NCI-H128 (cell line): ENCODE results near the gene CHD1.

Experiments used
- DNase-seq: peaks from one replicate; lab custom pipeline; 2025; ENCODE audit not compliant: unreplicated experiment; lab: John Stamatoyannopoulos, UW

Gene CHD1

GRCh38 chr5:98905857-98906688 lies 22.7 kb downstream of the CHD1 start:
- no peak for DNase-seq

- no peak for DNase-seq
These were observed 24.0 kb downstream of the CHD1 start for GRCh38 chr5:98904780-98905179.

GRCh38 chr5:98902733-98903132 lies 26.1 kb downstream of the CHD1 start:
- DNase-seq = no peak

- no peak for DNase-seq
These were observed 29.4 kb downstream of the CHD1 start for GRCh38 chr5:98899456-98899855.

GRCh38 chr5:98898743-98899142 lies 30.1 kb downstream of the CHD1 start:
- no peak for DNase-seq

- DNase-seq = no peak
These were observed 37.2 kb downstream of the CHD1 start for GRCh38 chr5:98891591-98891990.

- no peak for DNase-seq
These were observed 48.2 kb downstream of the CHD1 start for GRCh38 chr5:98880598-98880997.

GRCh38 chr5:98880151-98880550 lies 48.7 kb downstream of the CHD1 start:
- DNase-seq = no peak

- no peak for DNase-seq
These were observed 51.2 kb downstream of the CHD1 start for GRCh38 chr5:98877600-98877999.

- DNase-seq = no peak
These were observed 56.1 kb downstream of the CHD1 start for GRCh38 chr5:98872674-98873073.

- DNase-seq = no peak
These were observed 63.1 kb downstream of the CHD1 start for GRCh38 chr5:98865690-98866089.

GRCh38 chr5:98847054-98847453 lies 81.8 kb downstream of the CHD1 start:
- no peak for DNase-seq

GRCh38 chr5:98846520-98846919 lies 82.3 kb downstream of the CHD1 start:
- DNase-seq = no peak

- DNase-seq = no peak
These were observed 82.9 kb downstream of the CHD1 start for GRCh38 chr5:98845878-98846277.

GRCh38 chr5:98844865-98845264 lies 83.9 kb downstream of the CHD1 start:
- DNase-seq = no peak

- DNase-seq = no peak
These were observed 85.3 kb downstream of the CHD1 start for GRCh38 chr5:98843481-98843880.

- DNase-seq = no peak
These were observed 87.9 kb downstream of the CHD1 start for GRCh38 chr5:98840946-98841345.

GRCh38 chr5:98839469-98840383 lies 89.1 kb downstream of the CHD1 start:
- no peak for DNase-seq

- no peak for DNase-seq
These were observed 92.6 kb downstream of the CHD1 start for GRCh38 chr5:98836175-98836574.

- no peak for DNase-seq
These were observed 101.1 kb downstream of the CHD1 start for GRCh38 chr5:98827588-98828284.

- no peak for DNase-seq
These were observed 101.6 kb downstream of the CHD1 start for GRCh38 chr5:98827161-98827560.
